Activated CD8-positive, alpha-beta memory T cell treated with anti-CD3 and anti-CD28 coated beads, Interleukin-2, amount 10 ng/mL, durations not matched to agents 7 days and 5 days (primary cell): ENCODE data around the gene KCNH8. TPM values are rescaled to one million over a fixed set of nuclear protein-coding genes. Genes with fewer than 3 reads are reported as not detected.
"Not testable (repeated sequence)": the region's sequence is repeated elsewhere in the genome, so short reads cannot be mapped to it uniquely, and the experiment has no call there.

Source experiments
- ATAC-seq: fragments of 150-1000 bp; cut with Tn5 transposase; one replicate; pipeline ENCODE4 v1.10.0; 2021; ENCODE audit warnings: moderate library complexity
- CTCF ChIA-PET: fragments of 350-600 bp; sonication (Branson Sonifier 250); formaldehyde crosslinking; loops from one replicate; lab custom pipeline; 2021; ENCODE audit warnings: antibody characterized with exemption; lab: Charles Lee
- DNase-seq: peaks from one replicate; pipeline ENCODE4 v3.0.0-alpha.2; 2020
- H3K27ac Mint-ChIP-seq: one replicate; pipeline ENCODE4 v1.8.0; 2021; ENCODE audit warnings: mild to moderate bottlenecking, mixed read lengths
- H3K27me3 Mint-ChIP-seq: one replicate; pipeline ENCODE4 v1.8.0; 2021; ENCODE audit warnings: mixed read lengths
- H3K36me3 Mint-ChIP-seq: one replicate; pipeline ENCODE4 v1.8.0; 2021; ENCODE audit warnings: mild to moderate bottlenecking, mixed read lengths
- H3K4me1 Mint-ChIP-seq: one replicate; pipeline ENCODE4 v1.8.0; 2021; ENCODE audit warnings: mixed read lengths
- H3K4me3 Mint-ChIP-seq: one replicate; pipeline ENCODE4 v1.8.0; 2021; ENCODE audit warnings: mild to moderate bottlenecking, moderate library complexity, mixed read lengths
- H3K9me3 Mint-ChIP-seq: one replicate; pipeline ENCODE4 v1.8.0; 2022; ENCODE audit warnings: low read depth, mixed read lengths
- total RNA-seq, 2 experiments: library from RNA; stranded (reverse); gene quantifications; one replicate each; pipeline ENCODE4 v1.2.3, GENCODE V29; 2021

KCNH8 gene
- total RNA-seq, 2 experiments from 2014 or later: 0.05 TPM; not detected in 1

DNA sequence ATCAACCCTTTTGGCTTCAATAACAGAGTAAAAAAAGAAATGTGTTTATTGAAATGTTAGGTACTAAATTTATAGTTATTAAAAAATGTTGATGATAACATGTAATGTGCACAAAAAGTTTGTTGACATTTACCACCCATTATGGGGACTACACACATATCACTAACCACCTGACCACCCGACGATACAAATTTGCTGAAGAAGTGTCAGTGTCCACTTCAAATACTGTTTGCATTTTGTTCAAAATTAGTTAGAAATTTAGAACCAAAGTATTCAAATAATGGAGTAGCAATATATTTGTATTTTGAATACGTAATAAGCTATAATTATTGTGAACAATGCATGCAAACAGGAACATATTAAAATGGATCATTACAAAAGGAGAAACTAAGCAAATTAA, 54.4 kb downstream of the KCNH8 start:
- no peaks in the 10 kb centered on the region for H3K36me3 Mint-ChIP-seq
- no peak for ATAC-seq
- no peaks in the 10 kb centered on the region for H3K4me1 Mint-ChIP-seq
- no peak for DNase-seq
- CTCF ChIA-PET: no interaction called here
- no peaks in the 10 kb centered on the region for H3K9me3 Mint-ChIP-seq
- no peak overlapping the region for H3K4me3 Mint-ChIP-seq
- peaks cover 11% of the 10 kb centered on the region for H3K27me3 Mint-ChIP-seq
- no peak overlapping the region for H3K27ac Mint-ChIP-seq

DNA sequence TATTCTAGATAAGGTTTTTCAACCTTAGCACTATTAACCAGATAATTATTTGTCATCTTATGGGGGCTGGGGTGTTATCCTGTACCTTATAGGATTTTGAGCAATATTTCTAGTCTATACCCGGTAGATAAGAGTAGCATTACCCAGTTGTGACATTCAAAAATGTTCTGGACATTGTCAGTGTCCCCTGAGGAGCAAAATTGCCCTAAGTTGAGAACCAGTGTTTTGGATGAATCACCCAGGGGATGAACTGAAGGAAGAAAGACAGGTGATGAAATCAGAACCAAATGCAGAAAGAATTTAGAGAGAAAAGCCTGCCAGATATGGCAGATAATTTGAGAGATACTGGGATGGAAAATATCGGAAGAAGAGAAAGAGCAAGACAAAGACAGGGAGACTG, 58.2 kb downstream of the KCNH8 start:
- CTCF ChIA-PET: no interaction called here
- H3K4me3 Mint-ChIP-seq: no peak overlapping the region
- H3K27me3 Mint-ChIP-seq: peaks cover 8% of the 10 kb centered on the region
- DNase-seq: no peak
- no peaks in the 10 kb centered on the region for H3K4me1 Mint-ChIP-seq
- H3K36me3 Mint-ChIP-seq: no peaks in the 10 kb centered on the region
- no peaks in the 10 kb centered on the region for H3K9me3 Mint-ChIP-seq
- no peak for ATAC-seq
- no peak overlapping the region for H3K27ac Mint-ChIP-seq

DNA sequence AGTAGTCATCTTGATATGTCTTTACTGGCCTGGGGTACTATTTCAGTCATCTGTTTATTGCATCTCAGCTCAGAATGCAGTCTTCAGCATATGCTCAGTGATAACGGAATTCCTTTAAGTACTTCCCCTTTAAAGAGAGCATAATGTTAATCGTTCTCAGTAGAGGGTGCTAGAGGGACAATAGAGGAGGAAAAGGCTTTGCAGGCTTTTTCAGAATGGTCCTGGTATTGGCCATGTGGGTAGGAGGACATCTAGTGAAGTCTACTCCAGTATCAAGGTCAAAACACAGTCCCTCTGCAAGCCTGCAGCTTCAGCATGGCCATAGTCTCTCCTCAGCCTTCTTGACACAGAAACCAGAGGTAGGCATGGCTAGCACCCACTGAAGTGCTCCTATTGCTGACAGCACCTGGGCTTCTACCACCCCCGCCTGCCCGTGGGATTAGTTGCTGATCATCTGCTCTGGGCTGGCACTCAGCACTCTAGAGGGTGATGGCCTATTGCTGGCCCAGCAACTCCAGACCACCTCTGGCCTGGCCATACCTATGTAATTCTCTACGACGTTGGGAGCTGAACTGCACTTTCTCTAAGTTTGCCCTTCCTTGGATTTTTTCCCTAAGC, 65.4 kb downstream of the KCNH8 start:
- no peaks in the 10 kb centered on the region for H3K36me3 Mint-ChIP-seq
- no peaks in the 10 kb centered on the region for H3K9me3 Mint-ChIP-seq
- H3K27me3 Mint-ChIP-seq: no peaks in the 10 kb centered on the region
- DNase-seq: no peak
- H3K4me1 Mint-ChIP-seq: no peaks in the 10 kb centered on the region
- no peak overlapping the region for H3K27ac Mint-ChIP-seq
- ATAC-seq: no peak
- CTCF ChIA-PET: interaction anchor here (0.8 kb wide), 1 partner anchor 10 kb away, joined by 3 read pairs; no protein-coding TSS in a partner anchor
- H3K4me3 Mint-ChIP-seq: no peak overlapping the region

DNA sequence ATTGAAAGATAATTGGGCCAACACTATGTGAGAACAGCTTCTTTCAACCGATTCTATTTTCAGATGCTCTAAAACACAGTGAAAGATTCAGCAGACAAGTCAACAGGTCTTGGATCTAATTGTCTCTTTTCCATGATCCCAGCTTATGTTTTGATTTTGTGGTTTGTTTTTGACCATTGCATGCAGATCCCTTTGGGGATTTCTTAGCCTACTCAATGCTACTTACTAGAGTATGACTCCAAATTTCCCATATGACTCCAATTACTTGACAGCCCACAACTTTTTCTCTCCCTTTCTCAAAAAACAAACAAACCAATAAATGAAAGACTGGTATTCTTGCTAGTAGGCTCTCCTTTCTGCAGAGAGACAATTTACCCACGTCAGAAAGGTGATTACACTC, 67.1 kb downstream of the KCNH8 start:
- no peaks in the 10 kb centered on the region for H3K36me3 Mint-ChIP-seq

DNA sequence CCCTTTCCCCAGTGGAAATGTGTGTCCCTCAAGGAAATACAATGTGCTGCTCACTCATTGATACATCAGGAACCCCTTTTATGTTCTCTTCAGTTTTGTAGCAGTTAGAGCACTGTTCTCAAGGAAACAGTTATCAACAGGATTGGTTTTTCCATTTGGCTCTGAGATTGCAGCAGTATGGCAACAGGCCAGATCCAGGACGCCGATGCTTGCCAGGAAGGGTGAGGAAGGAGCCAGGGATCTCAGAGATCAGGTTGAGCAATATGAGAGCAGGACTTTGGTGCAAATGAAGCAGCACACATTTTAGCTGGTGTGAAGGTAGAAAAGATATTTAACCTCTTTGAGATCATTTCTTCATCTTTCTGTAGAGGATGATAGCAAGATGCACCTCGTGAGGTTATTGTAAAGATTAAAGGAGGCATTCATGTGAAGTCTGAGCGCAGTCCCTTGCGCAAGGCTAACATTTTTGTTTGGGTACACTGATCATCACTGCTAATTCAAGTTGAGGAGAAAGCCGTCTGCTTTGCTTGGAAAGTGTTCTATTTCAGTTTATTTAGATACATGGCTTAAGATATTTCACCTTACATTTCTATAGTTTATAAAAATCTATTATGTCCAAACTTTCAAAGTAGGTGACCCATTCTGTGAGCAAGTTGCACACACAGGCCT, 68.5 kb downstream of the KCNH8 start:
- H3K27ac Mint-ChIP-seq: no peak overlapping the region
- H3K9me3 Mint-ChIP-seq: no peaks in the 10 kb centered on the region
- H3K36me3 Mint-ChIP-seq: no peaks in the 10 kb centered on the region
- no peak for DNase-seq
- CTCF ChIA-PET: no interaction called here
- no peak for ATAC-seq
- H3K27me3 Mint-ChIP-seq: no peaks in the 10 kb centered on the region
- H3K4me3 Mint-ChIP-seq: no peak overlapping the region
- no peaks in the 10 kb centered on the region for H3K4me1 Mint-ChIP-seq

More for the DNA sequence above, 67.1 kb downstream of the KCNH8 start:
- H3K4me3 Mint-ChIP-seq: no peak overlapping the region
- no peaks in the 10 kb centered on the region for H3K9me3 Mint-ChIP-seq
- H3K27me3 Mint-ChIP-seq: no peaks in the 10 kb centered on the region
- DNase-seq (no peak), ATAC-seq (no peak)
- CTCF ChIA-PET: no interaction called here
- H3K4me1 Mint-ChIP-seq: no peaks in the 10 kb centered on the region
- no peak overlapping the region for H3K27ac Mint-ChIP-seq

DNA sequence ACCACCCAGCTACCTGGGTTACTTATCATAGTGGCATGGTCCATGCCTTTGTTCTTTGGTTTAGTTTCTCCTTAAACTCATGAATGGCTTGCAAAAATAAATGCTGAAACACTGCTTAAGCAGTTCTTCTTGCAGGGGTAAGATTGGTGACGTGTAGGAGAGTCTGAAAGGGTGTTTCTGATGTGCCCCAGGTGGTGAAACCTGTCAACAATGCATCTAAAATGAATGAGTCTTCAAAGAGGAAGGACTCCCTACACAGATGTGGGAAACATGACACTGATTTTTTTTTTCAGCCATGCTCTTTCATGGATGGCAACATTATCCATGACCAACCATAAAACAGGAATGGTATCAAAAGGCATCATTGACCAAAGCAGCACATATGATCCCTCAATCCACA, 72.0 kb downstream of the KCNH8 start:
- H3K4me3 Mint-ChIP-seq: no peak overlapping the region
- no peaks in the 10 kb centered on the region for H3K9me3 Mint-ChIP-seq
- no peak for DNase-seq
- H3K36me3 Mint-ChIP-seq: no peaks in the 10 kb centered on the region
- ATAC-seq: no peak
- H3K27ac Mint-ChIP-seq: no peak overlapping the region
- CTCF ChIA-PET: no interaction called here
- no peaks in the 10 kb centered on the region for H3K4me1 Mint-ChIP-seq
- H3K27me3 Mint-ChIP-seq: no peaks in the 10 kb centered on the region

DNA sequence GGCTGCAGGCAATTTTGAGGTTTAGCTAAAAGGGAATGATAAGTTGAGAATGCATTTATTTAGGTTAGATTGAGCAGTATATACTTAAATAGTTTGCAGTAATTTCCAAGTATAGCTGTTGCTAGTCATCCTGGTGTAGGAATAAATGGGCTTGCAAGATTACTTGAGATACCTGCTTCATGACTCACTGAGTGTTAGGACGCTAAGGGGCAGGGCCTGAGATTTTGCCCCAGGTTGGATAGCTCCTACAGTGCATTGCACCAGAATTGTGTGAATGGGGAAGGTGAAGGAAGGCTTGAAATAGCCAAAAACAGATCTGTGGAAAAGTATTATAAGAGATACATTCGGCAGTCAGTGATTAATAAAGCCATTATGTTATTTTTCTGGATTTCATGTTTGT, 72.8 kb downstream of the KCNH8 start:
- H3K9me3 Mint-ChIP-seq: no peaks in the 10 kb centered on the region
- DNase-seq: no peak
- no peak overlapping the region for H3K27ac Mint-ChIP-seq
- no peak for ATAC-seq
- CTCF ChIA-PET: no interaction called here
- H3K4me1 Mint-ChIP-seq: no peaks in the 10 kb centered on the region
- no peak overlapping the region for H3K4me3 Mint-ChIP-seq
- H3K27me3 Mint-ChIP-seq: no peaks in the 10 kb centered on the region
- H3K36me3 Mint-ChIP-seq: no peaks in the 10 kb centered on the region

DNA sequence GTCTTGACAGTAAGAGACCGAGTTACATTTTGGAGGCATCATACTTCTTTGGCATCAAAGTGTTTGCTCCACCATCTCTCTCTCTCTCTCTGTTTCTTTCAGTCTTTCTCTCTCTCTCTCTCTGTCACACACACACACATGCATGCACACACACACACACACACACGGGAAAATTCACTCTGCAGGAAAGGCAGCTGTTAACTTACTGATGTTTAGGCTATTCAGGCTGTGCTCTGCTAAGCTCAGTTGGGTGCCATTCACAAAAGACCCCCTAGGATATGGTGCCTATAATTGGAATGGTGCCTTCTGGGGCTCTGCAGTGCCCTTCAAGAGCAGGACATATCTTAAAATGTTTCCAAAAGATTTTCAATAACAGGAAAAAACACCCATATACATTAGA, 78.2 kb downstream of the KCNH8 start:
- ATAC-seq (no peak), DNase-seq (no peak)
- H3K9me3 Mint-ChIP-seq: no peaks in the 10 kb centered on the region
- CTCF ChIA-PET: no interaction called here
- H3K27ac Mint-ChIP-seq: no peak overlapping the region
- H3K27me3 Mint-ChIP-seq: no peaks in the 10 kb centered on the region
- H3K4me1 Mint-ChIP-seq: no peaks in the 10 kb centered on the region
- no peaks in the 10 kb centered on the region for H3K36me3 Mint-ChIP-seq
- no peak overlapping the region for H3K4me3 Mint-ChIP-seq

DNA sequence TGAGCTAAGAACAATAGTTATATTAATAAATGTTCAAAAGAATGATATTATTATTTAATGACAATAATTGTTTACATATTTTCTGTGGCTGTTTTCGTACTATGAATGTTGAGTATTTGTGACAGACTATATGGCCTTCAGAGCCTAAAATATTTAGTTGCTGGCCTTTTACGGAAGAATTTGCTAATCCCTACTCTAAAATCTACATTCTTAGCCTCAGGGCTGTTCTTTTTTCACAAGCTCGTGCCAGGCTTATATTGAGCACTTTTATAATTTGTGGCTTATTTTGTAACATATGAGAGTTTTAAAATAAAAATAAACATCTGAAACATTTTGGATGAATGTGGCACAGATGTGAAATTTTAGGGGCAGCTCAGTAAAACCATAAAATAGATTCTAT, 79.9 kb downstream of the KCNH8 start:
- DNase-seq: no peak
- Mint-ChIP-seq H3K9me3 (no peaks in the 10 kb centered on the region), H3K4me3 (no peak overlapping the region), H3K4me1 (no peaks in the 10 kb centered on the region), H3K36me3 (no peaks in the 10 kb centered on the region), H3K27ac (no peak overlapping the region), H3K27me3 (no peaks in the 10 kb centered on the region)
- CTCF ChIA-PET: no interaction called here
- ATAC-seq: no peak

DNA sequence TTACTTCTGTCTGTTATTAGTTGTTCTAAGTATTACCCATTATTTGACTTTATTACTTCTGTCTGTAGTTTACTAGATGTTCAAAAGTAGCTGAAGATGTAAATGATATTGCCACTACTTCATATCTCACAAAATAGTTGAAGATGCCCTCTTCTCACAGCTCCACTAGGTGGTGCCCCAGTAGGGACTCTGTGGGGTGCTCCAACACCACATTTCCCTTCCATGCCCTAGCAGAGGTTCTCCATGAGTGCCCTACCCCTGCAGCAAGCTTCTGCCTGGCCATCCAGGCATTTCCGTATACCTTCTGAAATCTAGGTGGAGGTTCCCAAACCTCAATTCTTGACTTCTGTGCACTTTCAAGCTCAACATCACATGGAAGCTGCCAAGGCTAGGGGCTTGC, 80.8 kb downstream of the KCNH8 start:
- Mint-ChIP-seq H3K27me3 (no peaks in the 10 kb centered on the region), H3K4me3 (no peak overlapping the region), H3K9me3 (no peaks in the 10 kb centered on the region), H3K27ac (no peak overlapping the region), H3K36me3 (no peaks in the 10 kb centered on the region), H3K4me1 (no peaks in the 10 kb centered on the region)
- ATAC-seq: no peak
- no peak for DNase-seq
- CTCF ChIA-PET: no interaction called here

DNA sequence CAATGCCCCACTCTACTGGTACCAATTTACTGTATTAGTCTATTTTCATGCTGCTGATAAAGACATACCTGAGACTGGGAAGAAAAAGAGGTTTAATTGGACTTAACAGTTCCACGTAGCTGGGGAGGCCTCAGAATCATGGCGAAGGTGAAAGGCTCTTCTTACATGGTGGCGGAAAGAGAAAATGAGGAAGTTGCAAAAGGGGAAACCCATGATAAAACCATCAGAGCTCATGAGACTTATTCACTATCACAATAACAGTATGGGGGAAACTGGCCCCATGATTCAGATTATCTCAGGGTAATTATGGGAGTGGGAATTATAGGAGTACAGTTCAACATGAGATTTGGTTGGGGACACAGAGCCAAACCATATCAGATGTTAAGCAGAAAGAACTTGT, 81.6 kb downstream of the KCNH8 start:
- H3K4me1 Mint-ChIP-seq, CTCF ChIA-PET, ATAC-seq, H3K36me3 Mint-ChIP-seq, DNase-seq, H3K27me3 Mint-ChIP-seq, H3K4me3 Mint-ChIP-seq, H3K9me3 Mint-ChIP-seq, H3K27ac Mint-ChIP-seq: not testable (repeated sequence)

DNA sequence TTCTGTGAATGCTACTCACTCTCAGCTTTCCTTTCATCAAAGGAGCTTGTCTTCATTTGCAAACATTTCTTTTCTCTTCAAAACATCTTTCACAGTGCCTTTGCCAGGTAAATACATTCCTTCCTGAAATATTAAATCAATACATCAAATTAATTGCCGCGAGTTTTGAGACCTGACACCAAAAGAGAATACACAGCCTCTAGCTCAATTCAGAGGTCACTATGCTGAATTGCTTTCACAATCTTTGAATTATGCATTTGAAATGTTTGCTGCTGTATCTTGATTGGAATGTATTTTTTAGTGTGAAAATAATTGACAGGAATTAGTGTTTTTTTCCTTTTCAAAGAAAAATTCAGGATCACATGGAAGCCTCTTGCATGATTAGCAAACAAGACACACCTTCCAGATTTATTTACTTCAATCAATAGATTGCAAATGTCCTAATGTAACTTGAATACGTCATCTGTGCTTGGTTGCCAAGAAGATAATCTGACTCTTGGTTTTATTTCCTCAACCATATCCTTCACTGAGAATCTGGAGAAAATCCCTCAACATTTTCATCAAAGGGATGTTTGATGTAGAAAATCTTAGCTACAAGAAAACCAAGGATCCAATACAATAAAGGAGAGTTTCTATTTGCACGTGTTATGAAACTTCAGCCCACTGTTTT, 83.6 kb downstream of the KCNH8 start:
- Mint-ChIP-seq H3K4me3 (no peak overlapping the region), H3K27me3 (no peaks in the 10 kb centered on the region), H3K27ac (no peak overlapping the region), H3K9me3 (no peaks in the 10 kb centered on the region), H3K36me3 (no peaks in the 10 kb centered on the region), H3K4me1 (no peaks in the 10 kb centered on the region)
- DNase-seq (no peak), ATAC-seq (no peak)
- CTCF ChIA-PET: no interaction called here

DNA sequence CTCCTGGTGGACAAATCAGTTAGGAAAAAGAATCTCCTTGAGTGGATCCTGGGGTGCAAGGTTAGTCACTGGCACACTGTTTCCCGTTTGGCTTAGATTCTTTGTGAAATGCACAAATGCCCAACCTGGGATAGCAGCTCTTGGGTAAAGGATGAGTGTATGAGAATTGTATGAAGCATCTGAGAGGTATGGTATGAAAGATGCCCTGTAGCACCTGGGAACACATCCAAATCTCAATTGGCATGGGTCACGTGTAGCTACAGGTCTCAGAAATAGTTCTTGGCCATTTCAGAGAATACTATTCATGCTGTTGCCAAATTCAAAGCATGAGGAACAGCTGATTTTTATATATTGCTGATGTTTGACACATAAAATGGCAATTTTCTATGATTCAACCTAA, 84.3 kb downstream of the KCNH8 start:
- DNase-seq (no peak), ATAC-seq (no peak)
- CTCF ChIA-PET: no interaction called here
- Mint-ChIP-seq H3K27ac (no peak overlapping the region), H3K4me3 (no peak overlapping the region), H3K36me3 (no peaks in the 10 kb centered on the region), H3K27me3 (no peaks in the 10 kb centered on the region), H3K4me1 (no peaks in the 10 kb centered on the region), H3K9me3 (no peaks in the 10 kb centered on the region)
